Measurements from ENCODE around the gene POU2AF1.

POU2AF1 gene

DNA sequence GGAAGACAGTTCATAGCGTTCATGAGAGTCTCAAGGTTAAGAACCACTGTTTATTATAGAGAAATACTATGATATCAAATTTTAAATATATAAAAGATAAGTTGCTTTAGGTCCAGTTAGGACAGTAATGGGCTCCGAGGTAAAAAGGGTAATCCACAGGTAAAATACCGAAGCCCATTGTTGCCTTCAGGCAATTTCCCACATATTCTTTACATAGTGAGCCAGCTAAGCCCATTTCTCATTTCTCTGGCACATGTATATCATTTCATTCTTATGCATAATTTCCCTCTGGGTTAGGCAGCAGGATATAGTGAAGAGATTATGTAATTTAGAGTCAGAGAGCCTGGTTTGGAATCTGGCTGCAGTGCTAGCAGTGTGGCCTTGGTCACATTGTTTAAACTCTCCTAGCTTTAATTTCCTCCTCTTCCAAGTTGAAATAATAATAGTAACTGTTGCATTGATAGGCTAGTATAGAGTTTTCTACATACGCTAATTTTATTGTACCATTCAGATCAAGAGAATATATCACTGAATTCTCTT, 7.6 kb upstream of the POU2AF1 start:
- TF ChIP-seq BACH2 (CRISPR knock-in tag; IDR thresholded peaks at IDR 0.05; ENCODE audit: borderline replicate concordance) (no peak), ZC3H10 (CRISPR knock-in tag; IDR thresholded peaks at IDR 0.05) (no peak), RARB (CRISPR knock-in tag; IDR thresholded peaks at IDR 0.05) (no peak), ZNF8 (CRISPR knock-in tag; IDR thresholded peaks at IDR 0.05) (no peak), SNAI2 (CRISPR knock-in tag; IDR thresholded peaks at IDR 0.05) (no peak), TCF4 (CRISPR knock-in tag; IDR thresholded peaks at IDR 0.05; ENCODE audit: borderline replicate concordance) (no peak), ZFP30 (CRISPR knock-in tag; IDR thresholded peaks at IDR 0.05) (no peak)
- TF ChIP-seq, protein P1, sequence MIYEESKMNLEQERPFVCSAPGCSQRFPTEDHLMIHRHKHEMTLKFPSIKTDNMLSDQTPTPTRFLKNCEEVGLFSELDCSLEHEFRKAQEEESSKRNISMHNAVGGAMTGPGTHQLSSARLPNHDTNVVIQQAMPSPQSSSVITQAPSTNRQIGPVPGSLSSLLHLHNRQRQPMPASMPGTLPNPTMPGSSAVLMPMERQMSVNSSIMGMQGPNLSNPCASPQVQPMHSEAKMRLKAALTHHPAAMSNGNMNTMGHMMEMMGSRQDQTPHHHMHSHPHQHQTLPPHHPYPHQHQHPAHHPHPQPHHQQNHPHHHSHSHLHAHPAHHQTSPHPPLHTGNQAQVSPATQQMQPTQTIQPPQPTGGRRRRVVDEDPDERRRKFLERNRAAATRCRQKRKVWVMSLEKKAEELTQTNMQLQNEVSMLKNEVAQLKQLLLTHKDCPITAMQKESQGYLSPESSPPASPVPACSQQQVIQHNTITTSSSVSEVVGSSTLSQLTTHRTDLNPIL (CRISPR knock-in tag; IDR thresholded peaks at IDR 0.05; ENCODE audit: low read depth) = no peak
- no peak for ATAC-seq

DNA sequence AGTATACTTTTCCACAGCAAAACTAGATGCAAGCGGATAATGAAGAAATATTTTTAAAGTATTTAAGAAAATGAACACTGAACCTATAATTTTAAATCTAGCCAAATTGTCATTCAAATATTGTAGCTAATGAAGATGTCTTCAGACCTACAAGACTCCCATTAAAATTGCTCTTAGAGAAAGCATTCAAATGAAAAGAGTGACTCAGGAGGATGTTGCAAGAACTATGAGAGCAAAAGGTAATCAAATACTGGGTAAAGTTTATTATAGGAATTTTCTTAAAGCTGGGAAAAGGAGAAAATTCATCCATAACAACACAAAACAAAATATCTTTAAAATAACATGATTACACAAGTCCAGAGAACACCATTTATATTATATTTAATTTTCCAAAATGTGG, 5.4 kb upstream of the POU2AF1 start:
- no peak for TF ChIP-seq CSDC2 (CRISPR knock-in tag; IDR thresholded peaks at IDR 0.05)
- no peak for TF ChIP-seq ZC3H10 (CRISPR knock-in tag; IDR thresholded peaks at IDR 0.05)
- no peak for TF ChIP-seq TCF4 (CRISPR knock-in tag; IDR thresholded peaks at IDR 0.05; ENCODE audit: borderline replicate concordance)
- TF ChIP-seq, protein P2, sequence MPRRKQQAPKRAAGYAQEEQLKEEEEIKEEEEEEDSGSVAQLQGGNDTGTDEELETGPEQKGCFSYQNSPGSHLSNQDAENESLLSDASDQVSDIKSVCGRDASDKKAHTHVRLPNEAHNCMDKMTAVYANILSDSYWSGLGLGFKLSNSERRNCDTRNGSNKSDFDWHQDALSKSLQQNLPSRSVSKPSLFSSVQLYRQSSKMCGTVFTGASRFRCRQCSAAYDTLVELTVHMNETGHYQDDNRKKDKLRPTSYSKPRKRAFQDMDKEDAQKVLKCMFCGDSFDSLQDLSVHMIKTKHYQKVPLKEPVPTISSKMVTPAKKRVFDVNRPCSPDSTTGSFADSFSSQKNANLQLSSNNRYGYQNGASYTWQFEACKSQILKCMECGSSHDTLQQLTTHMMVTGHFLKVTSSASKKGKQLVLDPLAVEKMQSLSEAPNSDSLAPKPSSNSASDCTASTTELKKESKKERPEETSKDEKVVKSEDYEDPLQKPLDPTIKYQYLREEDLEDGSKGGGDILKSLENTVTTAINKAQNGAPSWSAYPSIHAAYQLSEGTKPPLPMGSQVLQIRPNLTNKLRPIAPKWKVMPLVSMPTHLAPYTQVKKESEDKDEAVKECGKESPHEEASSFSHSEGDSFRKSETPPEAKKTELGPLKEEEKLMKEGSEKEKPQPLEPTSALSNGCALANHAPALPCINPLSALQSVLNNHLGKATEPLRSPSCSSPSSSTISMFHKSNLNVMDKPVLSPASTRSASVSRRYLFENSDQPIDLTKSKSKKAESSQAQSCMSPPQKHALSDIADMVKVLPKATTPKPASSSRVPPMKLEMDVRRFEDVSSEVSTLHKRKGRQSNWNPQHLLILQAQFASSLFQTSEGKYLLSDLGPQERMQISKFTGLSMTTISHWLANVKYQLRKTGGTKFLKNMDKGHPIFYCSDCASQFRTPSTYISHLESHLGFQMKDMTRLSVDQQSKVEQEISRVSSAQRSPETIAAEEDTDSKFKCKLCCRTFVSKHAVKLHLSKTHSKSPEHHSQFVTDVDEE (CRISPR knock-in tag; IDR thresholded peaks at IDR 0.05) = no peak
- TF ChIP-seq, protein P3, sequence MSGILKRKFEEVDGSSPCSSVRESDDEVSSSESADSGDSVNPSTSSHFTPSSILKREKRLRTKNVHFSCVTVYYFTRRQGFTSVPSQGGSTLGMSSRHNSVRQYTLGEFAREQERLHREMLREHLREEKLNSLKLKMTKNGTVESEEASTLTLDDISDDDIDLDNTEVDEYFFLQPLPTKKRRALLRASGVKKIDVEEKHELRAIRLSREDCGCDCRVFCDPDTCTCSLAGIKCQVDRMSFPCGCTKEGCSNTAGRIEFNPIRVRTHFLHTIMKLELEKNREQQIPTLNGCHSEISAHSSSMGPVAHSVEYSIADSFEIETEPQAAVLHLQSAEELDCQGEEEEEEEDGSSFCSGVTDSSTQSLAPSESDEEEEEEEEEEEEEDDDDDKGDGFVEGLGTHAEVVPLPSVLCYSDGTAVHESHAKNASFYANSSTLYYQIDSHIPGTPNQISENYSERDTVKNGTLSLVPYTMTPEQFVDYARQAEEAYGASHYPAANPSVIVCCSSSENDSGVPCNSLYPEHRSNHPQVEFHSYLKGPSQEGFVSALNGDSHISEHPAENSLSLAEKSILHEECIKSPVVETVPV (CRISPR knock-in tag; IDR thresholded peaks at IDR 0.05) = no peak
- no peak for TF ChIP-seq ZNF565 (CRISPR knock-in tag; conservative IDR thresholded peaks at IDR 0.05; ENCODE audit: low read depth)
- no peak for TF ChIP-seq ISL1 (CRISPR knock-in tag; IDR thresholded peaks at IDR 0.05)
- no peak for TF ChIP-seq SNAI2 (CRISPR knock-in tag; IDR thresholded peaks at IDR 0.05)
- TF ChIP-seq ZNF8 (CRISPR knock-in tag; IDR thresholded peaks at IDR 0.05) = no peak
- TF ChIP-seq TOX (CRISPR knock-in tag; IDR thresholded peaks at IDR 0.05; ENCODE audit: borderline replicate concordance) = no peak
- no peak for TF ChIP-seq BACH2 (CRISPR knock-in tag; IDR thresholded peaks at IDR 0.05; ENCODE audit: borderline replicate concordance)
- no peak for TF ChIP-seq RARB (CRISPR knock-in tag; IDR thresholded peaks at IDR 0.05)
- TF ChIP-seq, protein P4, sequence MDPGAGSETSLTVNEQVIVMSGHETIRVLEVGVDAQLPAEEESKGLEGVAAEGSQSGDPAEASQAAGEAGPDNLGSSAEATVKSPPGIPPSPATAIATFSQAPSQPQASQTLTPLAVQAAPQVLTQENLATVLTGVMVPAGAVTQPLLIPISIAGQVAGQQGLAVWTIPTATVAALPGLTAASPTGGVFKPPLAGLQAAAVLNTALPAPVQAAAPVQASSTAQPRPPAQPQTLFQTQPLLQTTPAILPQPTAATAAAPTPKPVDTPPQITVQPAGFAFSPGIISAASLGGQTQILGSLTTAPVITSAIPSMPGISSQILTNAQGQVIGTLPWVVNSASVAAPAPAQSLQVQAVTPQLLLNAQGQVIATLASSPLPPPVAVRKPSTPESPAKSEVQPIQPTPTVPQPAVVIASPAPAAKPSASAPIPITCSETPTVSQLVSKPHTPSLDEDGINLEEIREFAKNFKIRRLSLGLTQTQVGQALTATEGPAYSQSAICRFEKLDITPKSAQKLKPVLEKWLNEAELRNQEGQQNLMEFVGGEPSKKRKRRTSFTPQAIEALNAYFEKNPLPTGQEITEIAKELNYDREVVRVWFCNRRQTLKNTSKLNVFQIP (CRISPR knock-in tag; IDR thresholded peaks at IDR 0.05; ENCODE audit: borderline replicate concordance, low read depth) = no peak
- no peak for TF ChIP-seq ESRRG (CRISPR knock-in tag; IDR thresholded peaks at IDR 0.05)
- TF ChIP-seq ZNF70 (CRISPR knock-in tag; IDR thresholded peaks at IDR 0.05) = no peak
- no peak for TF ChIP-seq ZFP30 (CRISPR knock-in tag; IDR thresholded peaks at IDR 0.05)
- TF ChIP-seq, protein P5, sequence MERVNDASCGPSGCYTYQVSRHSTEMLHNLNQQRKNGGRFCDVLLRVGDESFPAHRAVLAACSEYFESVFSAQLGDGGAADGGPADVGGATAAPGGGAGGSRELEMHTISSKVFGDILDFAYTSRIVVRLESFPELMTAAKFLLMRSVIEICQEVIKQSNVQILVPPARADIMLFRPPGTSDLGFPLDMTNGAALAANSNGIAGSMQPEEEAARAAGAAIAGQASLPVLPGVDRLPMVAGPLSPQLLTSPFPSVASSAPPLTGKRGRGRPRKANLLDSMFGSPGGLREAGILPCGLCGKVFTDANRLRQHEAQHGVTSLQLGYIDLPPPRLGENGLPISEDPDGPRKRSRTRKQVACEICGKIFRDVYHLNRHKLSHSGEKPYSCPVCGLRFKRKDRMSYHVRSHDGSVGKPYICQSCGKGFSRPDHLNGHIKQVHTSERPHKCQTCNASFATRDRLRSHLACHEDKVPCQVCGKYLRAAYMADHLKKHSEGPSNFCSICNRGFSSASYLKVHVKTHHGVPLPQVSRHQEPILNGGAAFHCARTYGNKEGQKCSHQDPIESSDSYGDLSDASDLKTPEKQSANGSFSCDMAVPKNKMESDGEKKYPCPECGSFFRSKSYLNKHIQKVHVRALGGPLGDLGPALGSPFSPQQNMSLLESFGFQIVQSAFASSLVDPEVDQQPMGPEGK (CRISPR knock-in tag; IDR thresholded peaks at IDR 0.05; ENCODE audit: borderline replicate concordance) = no peak
- no peak for TF ChIP-seq PPARA (CRISPR knock-in tag; IDR thresholded peaks at IDR 0.05; ENCODE audit: borderline replicate concordance)
- TF ChIP-seq OSR1 (CRISPR knock-in tag; IDR thresholded peaks at IDR 0.05) = no peak
- TF ChIP-seq ARNTL (CRISPR knock-in tag; IDR thresholded peaks at IDR 0.05; ENCODE audit: borderline replicate concordance, low read depth) = no peak
- ATAC-seq = no peak

DNA sequence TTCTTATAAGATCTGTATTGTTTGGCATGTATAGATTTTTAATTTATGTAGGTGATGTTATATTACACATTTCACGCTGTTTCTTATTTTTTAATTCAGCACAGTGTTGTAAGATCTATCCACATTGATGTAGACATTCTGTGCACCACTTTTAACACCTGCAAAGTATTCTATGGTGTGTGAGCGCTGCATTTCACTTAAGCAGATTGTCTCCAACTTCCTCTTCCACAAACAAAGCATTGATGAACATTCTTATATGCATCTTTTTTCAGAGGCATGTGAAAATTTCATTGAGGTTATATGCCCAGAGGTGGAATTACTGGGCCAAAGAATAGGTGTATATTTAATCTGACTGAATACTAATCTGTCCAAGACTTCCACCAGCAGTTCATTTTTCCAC, 3.4 kb upstream of the POU2AF1 start:
- ATAC-seq = no peak
- TF ChIP-seq PPARA (CRISPR knock-in tag; IDR thresholded peaks at IDR 0.05; ENCODE audit: borderline replicate concordance) = no peak
- no peak for TF ChIP-seq TCF4 (CRISPR knock-in tag; IDR thresholded peaks at IDR 0.05; ENCODE audit: borderline replicate concordance)
- TF ChIP-seq ZNF70 (CRISPR knock-in tag; IDR thresholded peaks at IDR 0.05) = no peak
- no peak for TF ChIP-seq ISL1 (CRISPR knock-in tag; IDR thresholded peaks at IDR 0.05)
- TF ChIP-seq, protein P1 (CRISPR knock-in tag; IDR thresholded peaks at IDR 0.05; ENCODE audit: low read depth) = no peak
- no peak for TF ChIP-seq SNAI2 (CRISPR knock-in tag; IDR thresholded peaks at IDR 0.05)
- TF ChIP-seq ZNF565 (CRISPR knock-in tag; conservative IDR thresholded peaks at IDR 0.05; ENCODE audit: low read depth) = no peak
- no peak for TF ChIP-seq ZNF8 (CRISPR knock-in tag; IDR thresholded peaks at IDR 0.05)
- TF ChIP-seq TOX (CRISPR knock-in tag; IDR thresholded peaks at IDR 0.05; ENCODE audit: borderline replicate concordance) = no peak
- TF ChIP-seq ZFP3 (CRISPR knock-in tag; IDR thresholded peaks at IDR 0.05) = no peak
- TF ChIP-seq ZC3H10 (CRISPR knock-in tag; IDR thresholded peaks at IDR 0.05) = no peak

All from SK-N-SH treated with all-trans-retinoic acid at 6 μM for 48 hours (cell line).